Measurements from ENCODE around the gene ABCA4.
A peak's percentile ranks its signal among the peaks of the same experiment; 100 is the strongest.

Gene ABCA4

GRCh38 chr1:94006604-94007003, 114.3 kb downstream of the ABCA4 start:
- Histone ChIP-seq H3K27ac (ENCODE audit: extremely low read depth, low read depth, low read length) (no peak overlapping the region), H3K9me3 (ENCODE audit: control insufficient read depth, insufficient read depth, low read depth, low read length) (no peaks in the 10 kb centered on the region), H3K4me3 (ENCODE audit: low read depth, low read length) (no peak overlapping the region), H3K36me3 (ENCODE audit: control insufficient read depth in 2 of 2, insufficient read depth in 1 of 2, low read length in 2 of 2) (no peaks in the 10 kb centered on the region), H3K4me1 (ENCODE audit: control insufficient read depth, insufficient read depth, low read length) (no peaks in the 10 kb centered on the region)
- TF ChIP-seq ZNF792 (tag by site-specific recombination; IDR thresholded peaks at IDR 0.05) (no peak), ZNF121 (tag by site-specific recombination; IDR thresholded peaks at IDR 0.05) (no peak), ZNF16 (tag by site-specific recombination; IDR thresholded peaks at IDR 0.05; ENCODE audit: low read depth) (no peak), ZNF19 (tag by site-specific recombination; IDR thresholded peaks at IDR 0.05; ENCODE audit: low read depth) (no peak), ZNF148 (tag by site-specific recombination; IDR thresholded peaks at IDR 0.05; ENCODE audit: borderline replicate concordance) (no peak), ZNF707 (tag by site-specific recombination; IDR thresholded peaks at IDR 0.05) (no peak), ZNF555 (tag by site-specific recombination; conservative IDR thresholded peaks at IDR 0.05) (no peak), MZF1 (tag by site-specific recombination; IDR thresholded peaks at IDR 0.05; ENCODE audit: borderline replicate concordance) (no peak)
- ChIA-PET POLR2A (no interaction called here), CTCF (interaction anchor here (0.6 to 0.8 kb wide), 3 partner anchors 20 to 796 kb away, joined by 3 to 6 read pairs (median 3); no protein-coding TSS in a partner anchor)

DNA sequence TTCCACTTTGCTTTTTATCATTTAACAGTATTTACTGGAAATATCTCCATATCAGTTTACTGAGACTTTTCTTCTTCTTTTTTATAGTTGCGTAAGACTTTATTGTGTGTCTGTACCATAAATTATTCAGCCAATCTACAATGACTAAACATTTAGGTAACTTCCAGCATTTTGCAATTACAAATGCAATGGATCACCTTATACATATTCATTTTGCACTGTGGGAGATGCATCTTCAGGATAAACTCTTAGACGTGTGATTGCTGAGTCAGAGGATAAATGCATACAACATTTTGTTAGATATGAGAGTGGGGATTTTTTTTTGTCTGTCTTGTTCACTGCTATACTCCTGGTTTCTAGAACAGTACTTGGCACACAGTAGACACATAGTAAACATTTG, 116.0 kb downstream of the ABCA4 start:
- CTCF ChIA-PET = interaction anchor here (1.0 kb wide), 1 partner anchor 21 kb away, joined by 3 read pairs; no protein-coding TSS in a partner anchor
- TF ChIP-seq ZNF132 (tag by site-specific recombination; IDR thresholded peaks at IDR 0.05; ENCODE audit: borderline replicate concordance) (no peak), ZSCAN16 (tag by site-specific recombination; IDR thresholded peaks at IDR 0.05) (no peak), BCL11B (tag by site-specific recombination; IDR thresholded peaks at IDR 0.05; ENCODE audit: low read depth) (no peak)
- Histone ChIP-seq H3K36me3 (ENCODE audit: control insufficient read depth in 2 of 2, insufficient read depth in 1 of 2, low read length in 2 of 2) (no peaks in the 10 kb centered on the region), H3K9me3 (ENCODE audit: control insufficient read depth, insufficient read depth, low read depth, low read length) (no peaks in the 10 kb centered on the region), H3K27ac (ENCODE audit: extremely low read depth, low read depth, low read length) (no peak overlapping the region), H3K4me3 (ENCODE audit: low read depth, low read length) (no peak overlapping the region), H3K4me1 (ENCODE audit: control insufficient read depth, insufficient read depth, low read length) (no peaks in the 10 kb centered on the region)
- POLR2A ChIA-PET = no interaction called here

GRCh38 chr1:94002046-94002787, 118.7 kb downstream of the ABCA4 start:
- H3K4me1 ChIP-seq (ENCODE audit: control insufficient read depth, insufficient read depth, low read length) = no peaks in the 10 kb centered on the region
- ChIA-PET CTCF (no interaction called here), POLR2A (no interaction called here)
- H3K9me3 ChIP-seq (ENCODE audit: control insufficient read depth, insufficient read depth, low read depth, low read length) = no peaks in the 10 kb centered on the region
- no peak overlapping the region for H3K4me3 ChIP-seq (ENCODE audit: low read depth, low read length)
- H3K27ac ChIP-seq (ENCODE audit: extremely low read depth, low read depth, low read length) = no peak overlapping the region
- TF ChIP-seq, protein P1, sequence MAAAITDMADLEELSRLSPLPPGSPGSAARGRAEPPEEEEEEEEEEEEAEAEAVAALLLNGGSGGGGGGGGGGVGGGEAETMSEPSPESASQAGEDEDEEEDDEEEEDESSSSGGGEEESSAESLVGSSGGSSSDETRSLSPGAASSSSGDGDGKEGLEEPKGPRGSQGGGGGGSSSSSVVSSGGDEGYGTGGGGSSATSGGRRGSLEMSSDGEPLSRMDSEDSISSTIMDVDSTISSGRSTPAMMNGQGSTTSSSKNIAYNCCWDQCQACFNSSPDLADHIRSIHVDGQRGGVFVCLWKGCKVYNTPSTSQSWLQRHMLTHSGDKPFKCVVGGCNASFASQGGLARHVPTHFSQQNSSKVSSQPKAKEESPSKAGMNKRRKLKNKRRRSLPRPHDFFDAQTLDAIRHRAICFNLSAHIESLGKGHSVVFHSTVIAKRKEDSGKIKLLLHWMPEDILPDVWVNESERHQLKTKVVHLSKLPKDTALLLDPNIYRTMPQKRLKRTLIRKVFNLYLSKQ (tag by site-specific recombination; IDR thresholded peaks at IDR 0.05; ENCODE audit: borderline replicate concordance) = no peak
- peak; percentile 60 for TF ChIP-seq SCRT2 (tag by site-specific recombination; IDR thresholded peaks at IDR 0.05)
- no peaks in the 10 kb centered on the region for H3K36me3 ChIP-seq (ENCODE audit: control insufficient read depth in 2 of 2, insufficient read depth in 1 of 2, low read length in 2 of 2)

DNA sequence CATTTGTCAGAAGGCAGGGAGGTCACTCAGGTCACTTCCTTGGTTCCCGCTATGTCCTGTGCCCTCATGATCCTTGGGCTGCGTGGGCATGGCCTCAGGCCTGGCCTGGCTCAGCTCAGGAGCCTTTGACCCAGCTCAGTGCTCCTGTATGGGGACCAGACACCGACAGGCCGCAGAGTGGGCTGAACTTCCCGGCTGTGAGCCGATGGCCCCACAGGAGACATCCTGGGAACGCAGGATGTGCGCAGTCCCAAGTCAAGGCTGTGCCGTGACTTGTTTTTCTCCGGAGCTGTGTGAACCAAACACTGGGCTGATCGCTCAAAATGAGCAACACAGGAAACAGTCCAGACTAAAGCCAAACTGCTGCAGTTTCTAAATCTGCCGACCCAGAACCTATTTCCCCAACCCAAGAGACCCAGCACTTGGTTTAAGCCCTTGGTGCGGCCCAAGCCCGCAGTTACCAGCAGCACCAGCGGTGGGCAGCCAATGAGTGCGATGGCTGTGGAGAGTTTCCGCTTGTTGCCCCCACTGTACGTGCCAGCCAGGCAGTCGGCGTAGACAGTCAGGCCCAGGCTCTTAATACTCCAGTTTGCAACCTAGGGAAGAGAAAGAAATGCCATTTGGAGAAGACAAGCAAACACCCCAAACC, 119.4 kb downstream of the ABCA4 start:
- H3K27ac ChIP-seq (ENCODE audit: extremely low read depth, low read depth, low read length) = no peak overlapping the region
- H3K4me1 ChIP-seq (ENCODE audit: control insufficient read depth, insufficient read depth, low read length) = no peaks in the 10 kb centered on the region
- no peak overlapping the region for H3K4me3 ChIP-seq (ENCODE audit: low read depth, low read length)
- no peaks in the 10 kb centered on the region for H3K9me3 ChIP-seq (ENCODE audit: control insufficient read depth, insufficient read depth, low read depth, low read length)
- H3K36me3 ChIP-seq (ENCODE audit: control insufficient read depth in 2 of 2, insufficient read depth in 1 of 2, low read length in 2 of 2) = no peaks in the 10 kb centered on the region
- CTCF ChIA-PET = no interaction called here
- POLR2A ChIA-PET = no interaction called here
- TF ChIP-seq SP7 (tag by site-specific recombination; IDR thresholded peaks at IDR 0.05) = no peak
- no peak for TF ChIP-seq ZNF211 (tag by site-specific recombination; IDR thresholded peaks at IDR 0.05; ENCODE audit: low read depth)
- no peak for TF ChIP-seq ZNF23 (tag by site-specific recombination; IDR thresholded peaks at IDR 0.05; ENCODE audit: borderline replicate concordance)
- TF ChIP-seq ZFHX2 (tag by site-specific recombination; conservative IDR thresholded peaks at IDR 0.05) = no peak
- TF ChIP-seq, protein P2, sequence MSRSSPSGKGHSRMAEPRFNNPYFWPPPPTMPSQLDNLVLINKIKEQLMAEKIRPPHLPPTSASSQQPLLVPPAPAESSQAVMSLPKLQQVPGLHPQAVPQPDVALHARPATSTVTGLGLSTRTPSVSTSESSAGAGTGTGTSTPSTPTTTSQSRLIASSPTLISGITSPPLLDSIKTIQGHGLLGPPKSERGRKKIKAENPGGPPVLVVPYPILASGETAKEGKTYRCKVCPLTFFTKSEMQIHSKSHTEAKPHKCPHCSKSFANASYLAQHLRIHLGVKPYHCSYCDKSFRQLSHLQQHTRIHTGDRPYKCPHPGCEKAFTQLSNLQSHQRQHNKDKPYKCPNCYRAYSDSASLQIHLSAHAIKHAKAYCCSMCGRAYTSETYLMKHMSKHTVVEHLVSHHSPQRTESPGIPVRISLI (tag by site-specific recombination; IDR thresholded peaks at IDR 0.05) = no peak
- no peak for TF ChIP-seq OVOL3 (tag by site-specific recombination; IDR thresholded peaks at IDR 0.05)
- no peak for TF ChIP-seq ZNF239 (tag by site-specific recombination; IDR thresholded peaks at IDR 0.05)
- no peak for TF ChIP-seq ZNF302 (tag by site-specific recombination; IDR thresholded peaks at IDR 0.05; ENCODE audit: low read depth)
- no peak for TF ChIP-seq ZNF10 (tag by site-specific recombination; IDR thresholded peaks at IDR 0.05)
- TF ChIP-seq ZBTB21 (tag by site-specific recombination; IDR thresholded peaks at IDR 0.05) = no peak

Measured in HEK293 (cell line).